Loucy (cell line): ENCODE data around the gene PHACTR3.

ENCODE experiments used
- H2AFZ ChIP-seq: fragments of 200-600 bp; sonication (generic); 2 replicates; pipeline ENCODE4 v1.6.0; 2016; ENCODE audit warnings: antibody characterized with exemption, mild to moderate bottlenecking, low read length, moderate library complexity
- H3F3A ChIP-seq: fragments of 200-600 bp; 2 replicates; pipeline ENCODE4 v1.6.0; 2016; ENCODE audit warnings: antibody characterized with exemption, low read depth, mild to moderate bottlenecking
- H3K27me3 ChIP-seq: fragments of 200-600 bp; sonication (generic); 2 replicates; pipeline ENCODE4 v1.6.1; 2014; ENCODE audit warnings: low read length, mild to moderate bottlenecking; ENCODE audit not compliant: insufficient read depth, poor library complexity, severe bottlenecking
- H3K36me3 ChIP-seq: fragments of 200-600 bp; sonication (generic); 2 replicates; pipeline ENCODE4 v1.6.1; 2016; ENCODE audit warnings: low read length; ENCODE audit not compliant: insufficient read depth
- H3K4me1 ChIP-seq: fragments of 200-600 bp; sonication (generic); 2 replicates; pipeline ENCODE4 v1.5.1; 2014; ENCODE audit warnings: low read length, mild to moderate bottlenecking; ENCODE audit not compliant: insufficient read depth, poor library complexity, severe bottlenecking
- H3K4me2 ChIP-seq: fragments of 200-600 bp; sonication (generic); 2 replicates; pipeline ENCODE4 v1.6.0; 2014; ENCODE audit warnings: antibody characterized with exemption, low read length, low read depth, mild to moderate bottlenecking; ENCODE audit not compliant: poor library complexity, severe bottlenecking
- H3K4me3 ChIP-seq: fragments of 200-600 bp; sonication (generic); 2 replicates; pipeline ENCODE4 v1.5.1; 2014; ENCODE audit warnings: low read length, mild to moderate bottlenecking, mixed read lengths; ENCODE audit not compliant: poor library complexity, severe bottlenecking
- H3K79me2 ChIP-seq: fragments of 200-600 bp; sonication (generic); 2 replicates; pipeline ENCODE4 v1.6.1; 2014; ENCODE audit warnings: low read length; ENCODE audit not compliant: insufficient read depth
- H3K9ac ChIP-seq: fragments of 200-600 bp; sonication (generic); 2 replicates; pipeline ENCODE4 v1.6.0; 2014; ENCODE audit warnings: mild to moderate bottlenecking, low read depth, low read length, moderate library complexity; ENCODE audit not compliant: poor library complexity, severe bottlenecking
- H3K9me2 ChIP-seq: fragments of 200-600 bp; sonication (generic); replicated peaks from 2 replicates; pipeline ENCODE4 v1.6.1; 2016; ENCODE audit warnings: low read depth, low read length, mixed read lengths
- H3K9me3 ChIP-seq: fragments of 200-600 bp; sonication (generic); 2 replicates; pipeline ENCODE4 v1.6.1; 2014; ENCODE audit warnings: mild to moderate bottlenecking, antibody characterized with exemption, low read length, low read depth; ENCODE audit not compliant: insufficient read depth
- H4K20me1 ChIP-seq: fragments of 200-600 bp; sonication (generic); 2 replicates; pipeline ENCODE4 v1.6.0; 2014; ENCODE audit warnings: antibody characterized with exemption, low read length, mild to moderate bottlenecking; ENCODE audit not compliant: insufficient read depth, poor library complexity, severe bottlenecking
- EZH2phosphoT487 ChIP-seq: fragments of 200-600 bp; IDR thresholded peaks from 2 replicates; pipeline ENCODE4 v1.6.1; 2018; ENCODE audit warnings: antibody characterized with exemption, mild to moderate bottlenecking, moderate library complexity, borderline replicate concordance
- TF ChIP-seq, protein P1 (sequence below): fragments of 200-600 bp; sonication (generic); conservative IDR thresholded peaks from 2 replicates; pipeline ENCODE4 v1.5.1; 2014; ENCODE audit warnings: mild to moderate bottlenecking, antibody characterized with exemption, low read length

The PHACTR3 gene

DNA sequence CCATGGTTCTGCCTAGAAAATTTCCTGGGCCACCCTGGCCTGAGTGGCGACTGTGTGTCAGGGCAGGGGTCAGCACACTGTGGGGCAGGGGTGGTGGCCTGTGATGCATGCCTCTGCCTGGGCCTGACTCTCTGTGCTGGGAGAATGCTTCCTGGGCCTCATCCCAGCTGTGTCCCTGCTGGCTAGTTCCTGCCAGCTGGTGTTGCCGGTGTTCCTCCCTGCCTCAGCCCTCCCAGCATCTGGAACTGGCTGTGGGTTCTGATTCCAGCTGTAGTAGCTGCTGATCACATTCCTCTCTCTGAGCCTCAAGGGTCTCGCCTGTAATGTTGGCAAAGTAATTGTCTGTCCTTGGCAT, 227.6 kb downstream of the PHACTR3 start:
- Histone ChIP-seq H3F3A (no peaks in the 10 kb centered on the region), H3K4me1 (peaks cover under 1% of the 10 kb centered on the region), H3K9ac (no peak overlapping the region), H4K20me1 (peaks cover 4% of the 10 kb centered on the region), H3K27me3 (no peaks in the 10 kb centered on the region), H3K4me3 (no peak overlapping the region), H2AFZ (no peak overlapping the region), H3K9me3 (no peaks in the 10 kb centered on the region), H3K79me2 (no peaks in the 10 kb centered on the region), H3K9me2 (no peaks in the 10 kb centered on the region), H3K36me3 (peaks cover 6% of the 10 kb centered on the region; the same call in 1 of the 2 replicates), H3K4me2 (no peak overlapping the region)
- TF ChIP-seq EZH2phosphoT487 = no peak
- TF ChIP-seq, protein P1, sequence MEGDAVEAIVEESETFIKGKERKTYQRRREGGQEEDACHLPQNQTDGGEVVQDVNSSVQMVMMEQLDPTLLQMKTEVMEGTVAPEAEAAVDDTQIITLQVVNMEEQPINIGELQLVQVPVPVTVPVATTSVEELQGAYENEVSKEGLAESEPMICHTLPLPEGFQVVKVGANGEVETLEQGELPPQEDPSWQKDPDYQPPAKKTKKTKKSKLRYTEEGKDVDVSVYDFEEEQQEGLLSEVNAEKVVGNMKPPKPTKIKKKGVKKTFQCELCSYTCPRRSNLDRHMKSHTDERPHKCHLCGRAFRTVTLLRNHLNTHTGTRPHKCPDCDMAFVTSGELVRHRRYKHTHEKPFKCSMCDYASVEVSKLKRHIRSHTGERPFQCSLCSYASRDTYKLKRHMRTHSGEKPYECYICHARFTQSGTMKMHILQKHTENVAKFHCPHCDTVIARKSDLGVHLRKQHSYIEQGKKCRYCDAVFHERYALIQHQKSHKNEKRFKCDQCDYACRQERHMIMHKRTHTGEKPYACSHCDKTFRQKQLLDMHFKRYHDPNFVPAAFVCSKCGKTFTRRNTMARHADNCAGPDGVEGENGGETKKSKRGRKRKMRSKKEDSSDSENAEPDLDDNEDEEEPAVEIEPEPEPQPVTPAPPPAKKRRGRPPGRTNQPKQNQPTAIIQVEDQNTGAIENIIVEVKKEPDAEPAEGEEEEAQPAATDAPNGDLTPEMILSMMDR = no peak

DNA sequence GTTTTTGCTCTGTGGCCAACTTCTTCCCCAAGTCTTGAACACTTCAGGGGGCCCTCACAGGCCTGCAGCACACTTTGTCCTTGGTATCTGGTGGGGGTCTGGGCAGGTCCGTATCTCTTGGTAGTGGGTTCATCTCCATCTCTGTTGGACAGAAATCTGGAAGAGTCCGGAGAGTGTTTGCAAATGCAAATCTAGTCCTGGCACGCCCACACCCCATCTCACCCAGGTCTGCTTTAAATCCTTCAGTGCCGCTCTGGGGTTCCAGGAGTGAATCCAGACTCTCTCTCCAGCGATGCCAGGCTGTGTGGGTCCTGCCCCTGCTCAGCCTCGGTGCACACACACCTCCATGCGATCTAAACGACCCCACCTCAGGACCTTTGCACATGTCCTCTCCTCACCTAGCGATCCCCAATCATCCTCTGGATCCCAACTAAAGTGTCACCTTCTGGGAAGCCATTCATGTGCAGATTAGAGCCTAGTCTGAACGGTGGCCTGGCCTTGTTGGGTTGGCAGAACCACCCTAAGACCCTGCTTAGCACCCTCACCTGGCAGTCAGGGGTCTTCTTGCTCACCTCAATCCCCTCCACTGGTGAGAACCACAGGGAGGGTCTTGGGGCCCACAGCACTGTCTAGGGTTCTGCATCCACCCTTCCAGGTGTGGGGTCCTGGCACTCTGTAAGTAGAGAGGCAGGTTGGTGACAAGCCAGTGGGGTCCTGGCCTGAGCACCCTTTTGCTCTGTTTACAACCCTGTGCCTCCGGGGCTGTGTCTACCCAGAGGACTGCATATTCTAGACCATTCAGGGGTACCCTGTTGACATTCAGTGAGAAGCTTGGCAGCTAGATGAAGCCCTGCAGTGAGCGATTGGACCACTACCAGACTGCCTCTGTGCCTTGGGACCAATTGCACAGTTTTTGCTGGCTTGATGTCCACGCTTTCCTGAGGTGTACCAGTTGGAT, 228.3 kb downstream of the PHACTR3 start:
- Histone ChIP-seq H3K9me3 (no peaks in the 10 kb centered on the region), H2AFZ (no peak overlapping the region), H3K27me3 (no peaks in the 10 kb centered on the region), H3K79me2 (no peaks in the 10 kb centered on the region), H3K4me2 (no peak overlapping the region), H4K20me1 (peaks cover 4% of the 10 kb centered on the region), H3F3A (no peaks in the 10 kb centered on the region), H3K9me2 (no peaks in the 10 kb centered on the region), H3K9ac (no peak overlapping the region), H3K4me3 (no peak overlapping the region), H3K4me1 (peaks cover 8% of the 10 kb centered on the region), H3K36me3 (peaks cover 6% of the 10 kb centered on the region; the same call in 1 of the 2 replicates)
- TF ChIP-seq EZH2phosphoT487 = no peak
- TF ChIP-seq, protein P1 = no peak

DNA sequence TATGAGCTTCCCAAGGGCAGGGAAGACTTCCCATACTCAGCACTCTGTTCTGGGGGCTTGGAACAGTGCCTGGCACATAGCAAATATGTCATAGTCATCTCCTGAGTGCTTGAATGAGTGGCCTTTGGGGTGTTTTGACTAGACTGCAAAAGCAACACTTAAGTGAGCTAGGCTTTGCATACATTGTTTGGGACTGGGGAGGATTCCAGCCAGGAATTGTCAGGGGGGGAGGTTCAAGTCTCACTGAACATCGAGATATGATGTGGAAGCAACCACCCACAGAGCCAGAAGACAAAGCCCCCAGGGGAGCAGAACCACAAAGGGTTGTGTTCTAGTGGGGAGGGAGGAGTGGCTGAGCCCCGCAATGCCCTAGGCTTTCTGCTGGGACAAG, 230.7 kb downstream of the PHACTR3 start:
- H3K9ac ChIP-seq = no peak overlapping the region
- H3K79me2 ChIP-seq = no peaks in the 10 kb centered on the region
- no peak overlapping the region for H2AFZ ChIP-seq
- no peaks in the 10 kb centered on the region for H3F3A ChIP-seq
- no peaks in the 10 kb centered on the region for H3K9me2 ChIP-seq
- H3K4me1 ChIP-seq = peaks cover 11% of the 10 kb centered on the region
- H3K27me3 ChIP-seq = no peaks in the 10 kb centered on the region
- H3K4me2 ChIP-seq = no peak overlapping the region
- H3K9me3 ChIP-seq = no peaks in the 10 kb centered on the region
- H4K20me1 ChIP-seq = peaks cover 4% of the 10 kb centered on the region
- TF ChIP-seq, protein P1 = no peak
- TF ChIP-seq EZH2phosphoT487 = no peak
- peaks cover 6% of the 10 kb centered on the region; the same call in 1 of the 2 replicates for H3K36me3 ChIP-seq
- no peak overlapping the region for H3K4me3 ChIP-seq
